ENCODE data around the gene ACP1. TPM values are rescaled to one million over a fixed set of nuclear protein-coding genes. Genes with fewer than 3 reads are reported as not detected.

Gene ACP1
- total RNA-seq, 2 experiments from 2014 or later = 89.7 to 93.2 TPM

DNA sequence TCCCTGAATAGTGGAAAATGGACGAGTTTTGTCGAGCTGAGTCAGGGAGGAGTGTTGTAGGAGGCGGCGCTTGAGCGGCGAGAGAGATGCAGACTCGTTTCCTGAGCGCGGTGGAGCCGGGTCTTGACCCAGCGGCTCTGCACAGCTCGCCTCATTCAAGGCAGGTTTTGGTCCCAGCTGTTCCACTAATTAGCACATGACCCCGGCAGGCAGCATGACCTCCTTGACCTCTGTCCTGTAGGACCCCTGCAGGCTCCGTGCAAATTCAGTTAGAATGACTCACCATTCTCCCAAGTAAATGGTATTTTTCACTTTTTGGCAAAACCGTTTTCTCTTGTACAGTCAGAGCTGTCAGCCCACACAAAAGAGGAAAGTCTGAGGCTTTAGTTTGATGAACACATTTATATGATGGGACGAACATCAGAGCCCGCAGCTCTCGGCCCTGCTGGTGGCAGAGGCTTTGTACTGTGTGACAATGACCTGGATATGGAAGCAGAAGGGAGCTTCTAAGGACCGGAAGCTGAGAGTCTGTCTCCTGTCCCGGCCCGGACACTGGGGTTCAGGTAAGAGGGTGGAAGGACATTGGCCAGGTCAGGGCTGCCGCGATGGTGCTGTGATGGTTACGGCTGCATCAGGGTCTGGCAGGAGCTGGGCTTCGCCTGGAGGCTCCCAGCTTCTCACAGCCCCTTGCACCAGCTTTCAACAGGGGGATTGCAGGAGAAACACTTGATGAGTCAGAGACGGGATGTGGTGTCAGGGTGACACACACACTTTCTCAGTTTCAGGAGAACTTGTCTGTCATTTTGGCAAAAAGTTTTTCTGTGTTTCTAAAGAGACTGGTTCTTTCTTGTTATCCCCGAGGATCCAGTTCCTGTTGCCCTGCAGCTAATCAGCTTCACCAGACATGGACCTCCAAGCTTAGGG is 53.0 kb downstream of the ACP1 start:
- Mint-ChIP-seq H3K9me3 (no peaks in the 10 kb centered on the region), H3K4me3 (peak overlapping the region; percentile 72), H3K4me1 (ENCODE audit: low read depth) (peaks cover 10% of the 10 kb centered on the region), H3K27me3 (peaks cover 17% of the 10 kb centered on the region), H3K27ac (peak overlapping the region; percentile 70), H3K36me3 (ENCODE audit: low read depth) (no peaks in the 10 kb centered on the region)
- ATAC-seq (ENCODE audit: poor library complexity) (peak; percentile 49), DNase-seq (peak in 5 of 14 experiments; percentile 6 to 53 (median 14))
- Histone ChIP-seq H3K4me3 (ENCODE audit: low read length) (peak overlapping the region; percentile 40), H3K9me3 (ENCODE audit: control insufficient read depth in 1 of 2, insufficient read depth in 1 of 2, low read length in 2 of 2) (peaks cover 0 to 19% of the 10 kb centered on the region in 2 experiments), H3K4me1 (ENCODE audit: insufficient read depth, low read length) (no peaks in the 10 kb centered on the region), H3K27me3 (ENCODE audit: control insufficient read depth in 1 of 2, insufficient read depth in 2 of 2, low read length in 2 of 2) (no peaks in the 10 kb centered on the region), H3K27ac (ENCODE audit: low read depth in 1 of 2, low read length in 2 of 2) (no peak overlapping the region), H3K36me3 (ENCODE audit: insufficient read depth, low read length) (no peaks in the 10 kb centered on the region)
- intact Hi-C loops (cut with DNase I, micrococcal nuclease) = no loop called here
- TF ChIP-seq, protein P1, sequence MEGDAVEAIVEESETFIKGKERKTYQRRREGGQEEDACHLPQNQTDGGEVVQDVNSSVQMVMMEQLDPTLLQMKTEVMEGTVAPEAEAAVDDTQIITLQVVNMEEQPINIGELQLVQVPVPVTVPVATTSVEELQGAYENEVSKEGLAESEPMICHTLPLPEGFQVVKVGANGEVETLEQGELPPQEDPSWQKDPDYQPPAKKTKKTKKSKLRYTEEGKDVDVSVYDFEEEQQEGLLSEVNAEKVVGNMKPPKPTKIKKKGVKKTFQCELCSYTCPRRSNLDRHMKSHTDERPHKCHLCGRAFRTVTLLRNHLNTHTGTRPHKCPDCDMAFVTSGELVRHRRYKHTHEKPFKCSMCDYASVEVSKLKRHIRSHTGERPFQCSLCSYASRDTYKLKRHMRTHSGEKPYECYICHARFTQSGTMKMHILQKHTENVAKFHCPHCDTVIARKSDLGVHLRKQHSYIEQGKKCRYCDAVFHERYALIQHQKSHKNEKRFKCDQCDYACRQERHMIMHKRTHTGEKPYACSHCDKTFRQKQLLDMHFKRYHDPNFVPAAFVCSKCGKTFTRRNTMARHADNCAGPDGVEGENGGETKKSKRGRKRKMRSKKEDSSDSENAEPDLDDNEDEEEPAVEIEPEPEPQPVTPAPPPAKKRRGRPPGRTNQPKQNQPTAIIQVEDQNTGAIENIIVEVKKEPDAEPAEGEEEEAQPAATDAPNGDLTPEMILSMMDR (IDR thresholded peaks at IDR 0.05) = no peak
- ChIA-PET CTCF (no interaction called here), POLR2A (no interaction called here)

DNA sequence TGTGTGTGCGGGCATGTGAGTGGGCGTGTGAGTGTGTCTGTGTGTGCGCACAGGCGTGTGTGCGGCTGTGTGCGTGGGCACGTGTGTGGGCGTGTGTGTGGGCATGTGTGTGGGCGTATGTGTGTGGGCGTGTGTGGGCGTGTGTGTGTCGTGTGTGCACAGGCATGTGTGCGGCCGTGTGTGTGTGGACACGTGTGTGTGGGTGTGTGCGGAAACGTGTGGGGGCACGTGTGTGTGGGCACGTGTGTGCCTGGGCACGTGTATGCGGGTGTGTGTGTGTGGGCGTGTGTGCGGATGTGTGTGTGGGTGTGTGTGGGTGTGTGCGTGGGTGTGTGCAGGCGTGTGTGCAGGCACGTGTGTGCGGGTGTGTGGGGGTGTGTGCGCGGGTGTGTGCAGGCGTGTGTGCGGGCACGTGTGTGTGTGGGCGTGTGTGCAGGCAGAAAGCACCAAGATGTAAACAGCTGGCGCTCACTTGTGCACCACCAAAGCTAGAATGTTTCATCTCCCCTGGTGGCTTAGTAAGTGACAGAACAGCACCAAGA is 54.4 kb downstream of the ACP1 start:
- Histone ChIP-seq H3K27ac (ENCODE audit: low read depth in 1 of 2, low read length in 2 of 2) (no peak overlapping the region), H3K9me3 (ENCODE audit: control insufficient read depth in 1 of 2, insufficient read depth in 1 of 2, low read length in 2 of 2) (peaks cover 0 to 18% of the 10 kb centered on the region in 2 experiments), H3K4me3 (ENCODE audit: low read length) (no peak overlapping the region), H3K36me3 (ENCODE audit: insufficient read depth, low read length) (no peaks in the 10 kb centered on the region), H3K27me3 (ENCODE audit: control insufficient read depth in 1 of 2, insufficient read depth in 2 of 2, low read length in 2 of 2) (no peaks in the 10 kb centered on the region), H3K4me1 (ENCODE audit: insufficient read depth, low read length) (no peaks in the 10 kb centered on the region)
- no peaks in the 10 kb centered on the region for H3K9me3 Mint-ChIP-seq
- H3K4me1 Mint-ChIP-seq (ENCODE audit: low read depth) = peaks cover 10% of the 10 kb centered on the region
- CTCF ChIA-PET = no interaction called here
- ATAC-seq (ENCODE audit: poor library complexity) (no peak), DNase-seq (no peak)
- no peaks in the 10 kb centered on the region for H3K36me3 Mint-ChIP-seq (ENCODE audit: low read depth)
- TF ChIP-seq, protein P1 (IDR thresholded peaks at IDR 0.05) = no peak
- H3K4me3 Mint-ChIP-seq = no peak overlapping the region
- POLR2A ChIA-PET = no interaction called here
- intact Hi-C loops (cut with DNase I, micrococcal nuclease) = no loop called here
- H3K27ac Mint-ChIP-seq = no peak overlapping the region
- peaks cover 17% of the 10 kb centered on the region for H3K27me3 Mint-ChIP-seq

DNA sequence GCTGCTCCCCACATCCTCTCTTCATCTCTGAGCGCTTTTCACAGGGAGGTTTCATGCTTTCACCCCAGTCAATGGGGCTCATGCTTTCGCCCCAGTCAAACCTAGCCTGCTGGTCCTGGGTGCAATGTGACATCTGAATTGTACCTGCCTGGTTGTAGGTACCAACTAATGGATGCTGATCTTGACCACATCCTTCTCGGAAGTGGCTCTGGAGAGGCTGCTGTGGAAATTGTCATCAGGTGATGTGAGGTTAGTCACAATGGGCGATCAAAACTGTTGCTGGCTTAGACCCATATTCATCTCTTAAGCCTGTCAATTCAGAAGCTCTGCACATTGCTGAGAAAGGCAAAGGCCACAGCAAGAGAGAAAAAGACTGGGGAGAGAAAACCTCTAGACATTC is 55.8 kb downstream of the ACP1 start:
- H3K36me3 ChIP-seq (ENCODE audit: insufficient read depth, low read length) = no peaks in the 10 kb centered on the region
- ATAC-seq (ENCODE audit: poor library complexity) = no peak
- POLR2A ChIA-PET = no interaction called here

More for the DNA sequence above, 55.8 kb downstream of the ACP1 start:
- H3K9me3 Mint-ChIP-seq = no peaks in the 10 kb centered on the region
- H3K27ac Mint-ChIP-seq = no peak overlapping the region
- H3K36me3 Mint-ChIP-seq (ENCODE audit: low read depth) = no peaks in the 10 kb centered on the region
- H3K4me3 ChIP-seq (ENCODE audit: low read length) = no peak overlapping the region
- no peak overlapping the region for H3K27ac ChIP-seq (ENCODE audit: low read depth in 1 of 2, low read length in 2 of 2)
- intact Hi-C loops (cut with DNase I, micrococcal nuclease) = no loop called here
- peak in 1 of 14 experiments; percentile 14 for DNase-seq
- no peaks in the 10 kb centered on the region for H3K4me1 ChIP-seq (ENCODE audit: insufficient read depth, low read length)
- CTCF ChIA-PET = no interaction called here
- no peak overlapping the region for H3K4me3 Mint-ChIP-seq
- H3K9me3 ChIP-seq (ENCODE audit: control insufficient read depth in 1 of 2, insufficient read depth in 1 of 2, low read length in 2 of 2) = peaks cover 0 to 11% of the 10 kb centered on the region in 2 experiments
- peaks cover 17% of the 10 kb centered on the region for H3K27me3 Mint-ChIP-seq
- no peaks in the 10 kb centered on the region for H3K27me3 ChIP-seq (ENCODE audit: control insufficient read depth in 1 of 2, insufficient read depth in 2 of 2, low read length in 2 of 2)
- TF ChIP-seq, protein P1 (IDR thresholded peaks at IDR 0.05) = no peak
- H3K4me1 Mint-ChIP-seq (ENCODE audit: low read depth) = peaks cover 10% of the 10 kb centered on the region
